ENCODE data around the gene SLC25A17.

GRCh38 chr22:40792451-40792850 is 26.7 kb downstream of the SLC25A17 start:
- no peak for TF ChIP-seq EZH2 (IDR thresholded peaks at IDR 0.05)
- no peak for TF ChIP-seq POLR2AphosphoS5 (IDR thresholded peaks at IDR 0.05; ENCODE audit: borderline replicate concordance, low read depth, low read length)
- no peak for TF ChIP-seq FOXP2 (optimal IDR thresholded peaks at IDR 0.05; ENCODE audit: control extremely low read depth, extremely low read length, insufficient read depth)

All from SK-N-MC (cell line).